GM18505 (cell line): ENCODE data around the gene MRPS18A.

ENCODE experiments used
- ATAC-seq: cut with Tn5 transposase; IDR thresholded peaks from one replicate; pipeline ENCODE4 v1.9.1; 2021; ENCODE audit not compliant: unreplicated experiment
- POLR2A ChIP-seq: IDR thresholded peaks from 4 replicates; pipeline ENCODE4 v1.6.1; 2011; ENCODE audit warnings: borderline replicate concordance; ENCODE audit not compliant: insufficient read depth, insufficient read length; ENCODE audit errors: extremely low read depth

Gene MRPS18A

DNA sequence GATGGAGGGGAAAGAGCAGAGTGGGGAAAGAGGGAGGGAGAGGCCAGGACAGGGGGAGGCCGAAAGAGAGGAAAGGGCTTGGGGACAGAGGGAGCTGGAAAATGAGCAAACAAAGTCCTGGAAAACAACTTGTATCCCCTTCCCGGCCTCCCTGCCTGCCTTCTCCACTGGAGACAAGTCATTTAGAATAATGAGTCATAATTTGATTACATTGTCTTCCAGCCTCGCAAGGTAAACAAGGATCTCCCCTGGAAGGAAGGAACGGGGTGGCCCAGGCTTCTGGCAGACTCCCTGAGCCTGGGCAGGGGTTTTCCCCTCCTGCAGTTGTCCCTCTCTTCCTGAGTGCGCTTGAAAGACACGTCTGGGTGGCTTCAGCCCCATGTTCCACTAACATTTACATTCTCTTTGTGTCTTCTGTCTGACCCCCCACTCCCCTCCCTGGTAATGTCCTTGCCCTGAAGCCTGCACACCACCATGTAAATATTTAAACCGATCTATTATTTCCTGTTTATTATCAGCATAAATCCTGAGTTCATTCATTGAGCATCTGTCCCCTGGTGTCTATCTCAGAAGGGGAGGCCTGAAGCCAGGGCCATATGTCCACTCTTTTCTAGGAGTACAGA, 12.1 kb upstream of the MRPS18A start:
- TF ChIP-seq POLR2A: no peak
- ATAC-seq: no peak

DNA sequence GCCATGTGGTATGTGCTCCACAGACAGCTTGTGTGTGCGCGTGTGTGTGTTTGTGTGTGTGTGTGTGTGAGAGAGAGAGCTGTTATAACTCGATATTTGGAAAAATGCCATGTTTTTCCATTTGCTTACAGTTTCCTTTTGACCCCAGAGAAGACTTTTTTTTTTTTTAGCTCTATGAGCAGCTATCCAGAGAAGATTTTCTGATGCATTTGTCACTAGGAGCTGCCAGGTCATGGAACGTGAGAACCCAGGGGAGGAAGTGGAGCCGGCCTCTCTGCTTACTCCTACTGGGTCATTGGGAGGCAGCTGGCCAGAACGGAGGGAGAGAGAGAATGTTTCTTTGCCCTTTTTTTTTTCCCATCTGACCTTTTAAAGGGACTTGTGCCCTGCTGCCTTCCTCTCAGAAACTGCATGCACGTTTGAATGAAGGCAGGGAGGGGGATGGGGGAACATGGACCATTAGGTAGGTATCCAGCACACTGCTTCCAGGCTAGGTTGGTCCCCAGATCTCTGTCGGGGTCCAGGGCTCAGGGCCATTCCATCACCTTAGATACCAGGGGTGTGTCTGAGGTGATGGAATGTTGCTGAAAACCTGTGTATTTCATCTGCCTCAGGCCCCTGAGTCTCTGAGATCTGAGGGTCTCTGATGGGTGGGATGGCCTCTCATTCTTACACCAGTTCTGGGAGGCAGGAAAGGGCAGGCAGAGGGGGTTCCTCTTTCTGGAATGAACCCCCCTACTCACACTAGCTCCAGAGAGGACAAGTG, 11.2 kb upstream of the MRPS18A start:
- no peak for ATAC-seq
- TF ChIP-seq POLR2A: no peak

DNA sequence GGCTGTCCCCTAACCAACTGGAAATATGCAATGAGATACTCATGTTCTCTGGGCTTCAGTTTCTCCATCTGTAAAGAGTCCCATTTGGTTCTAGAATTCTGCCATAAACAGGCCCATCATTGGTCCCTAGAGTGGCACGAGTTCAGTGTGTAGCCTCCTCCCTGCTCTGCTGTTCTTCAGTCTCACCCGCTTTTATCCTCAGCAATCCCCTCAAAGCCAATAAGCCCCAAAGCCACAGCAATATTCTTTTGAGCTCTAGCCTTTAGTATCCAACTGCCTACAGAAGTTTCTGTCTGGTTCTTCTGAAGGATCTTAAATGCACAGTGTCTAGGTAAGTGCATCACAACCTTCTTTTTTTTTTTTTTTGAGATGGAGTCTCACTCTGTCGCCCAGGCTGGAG, 9.8 kb upstream of the MRPS18A start:
- no peak for ATAC-seq
- no peak for TF ChIP-seq POLR2A

DNA sequence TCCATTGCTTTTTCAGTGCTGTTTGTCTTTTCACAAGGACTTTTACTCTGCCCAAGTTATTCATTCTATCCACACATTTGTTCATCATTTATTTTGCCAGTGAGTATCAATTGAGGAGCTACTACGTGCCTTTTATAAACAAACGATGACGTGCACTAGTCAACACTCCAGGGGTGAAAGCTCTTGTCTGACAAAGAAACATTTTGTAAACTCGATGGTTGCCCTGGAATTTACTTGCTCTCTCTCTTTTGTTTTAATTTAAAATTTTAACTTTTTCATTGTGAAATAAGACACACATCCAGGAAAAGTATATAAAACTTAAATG, 8.3 kb upstream of the MRPS18A start:
- TF ChIP-seq POLR2A: no peak
- ATAC-seq: no peak

DNA sequence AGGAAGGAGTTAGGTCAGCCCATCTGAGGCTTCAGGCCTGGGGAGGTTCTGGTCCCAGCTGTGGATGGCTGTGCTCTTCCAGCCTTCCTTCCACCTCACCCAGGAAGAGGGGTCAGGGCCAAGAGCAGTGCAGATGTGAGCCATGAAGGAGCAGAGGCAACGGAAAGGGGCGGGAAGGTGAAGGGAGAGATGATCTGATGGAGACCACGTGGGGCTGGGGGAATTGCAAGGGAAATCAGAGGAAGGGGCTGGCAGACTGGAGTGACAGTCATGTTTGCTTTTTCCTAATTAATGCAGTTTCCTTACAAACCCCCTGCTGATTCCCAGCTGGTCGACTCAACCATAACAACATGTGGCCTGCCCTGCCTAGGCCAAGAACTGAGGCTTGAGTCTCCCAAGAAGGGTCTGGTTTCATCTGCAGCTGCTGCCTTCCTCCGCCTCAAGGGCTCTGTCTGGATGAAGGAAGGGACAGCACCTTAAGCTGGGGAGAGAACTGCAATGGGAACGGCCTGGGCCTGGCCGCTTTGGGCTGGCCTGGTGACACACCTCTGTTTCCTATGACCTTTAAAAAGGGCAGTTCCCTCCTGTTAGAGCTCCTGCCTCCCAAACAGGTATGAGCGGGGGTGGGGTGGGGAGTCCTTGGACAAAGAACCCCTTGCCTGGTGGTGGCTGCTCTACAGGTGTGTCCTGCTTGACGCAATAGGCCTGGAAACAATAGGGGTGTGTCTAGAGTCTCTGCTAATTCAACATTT, 7.8 kb upstream of the MRPS18A start:
- no peak for ATAC-seq
- no peak for TF ChIP-seq POLR2A

DNA sequence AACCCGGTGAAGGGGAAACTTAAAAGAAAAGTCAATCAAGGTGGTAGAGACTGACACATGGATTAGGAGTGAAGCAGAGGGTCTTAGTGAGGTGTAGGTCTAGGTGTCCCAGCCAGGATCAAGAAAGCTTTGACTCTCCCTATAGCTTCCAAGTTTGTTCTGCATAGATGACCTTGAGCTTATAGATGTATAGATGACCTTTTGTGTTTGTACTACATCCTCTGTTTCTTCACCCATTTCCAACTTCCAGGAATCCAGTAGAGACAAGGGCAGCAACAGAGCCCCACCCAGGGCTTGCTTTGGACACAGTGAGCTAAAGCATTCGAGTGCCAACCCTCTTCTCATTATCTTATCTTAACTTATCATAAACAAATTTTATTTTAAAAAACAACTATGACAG, 1.8 kb upstream of the MRPS18A start:
- no peak for ATAC-seq
- no peak for TF ChIP-seq POLR2A

DNA sequence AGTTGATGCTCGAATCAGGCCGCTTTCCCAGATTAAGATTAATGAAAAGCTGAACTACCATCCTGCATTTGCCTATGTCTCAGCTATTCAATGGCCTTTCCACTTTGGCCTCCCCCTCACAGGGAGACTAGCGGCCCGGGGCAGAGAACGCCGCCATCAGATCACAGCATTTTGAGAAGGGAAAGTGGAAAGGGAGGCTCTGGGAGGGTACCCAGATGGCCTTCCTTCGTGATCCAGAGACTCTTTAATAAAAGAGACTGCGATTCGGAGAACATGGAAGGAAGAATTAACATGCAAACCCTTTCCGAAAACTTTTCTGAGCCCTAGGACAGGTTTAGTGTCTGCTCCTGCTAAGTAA, 533 bp downstream of the MRPS18A start:
- TF ChIP-seq POLR2A: no peak
- no peak for ATAC-seq

DNA sequence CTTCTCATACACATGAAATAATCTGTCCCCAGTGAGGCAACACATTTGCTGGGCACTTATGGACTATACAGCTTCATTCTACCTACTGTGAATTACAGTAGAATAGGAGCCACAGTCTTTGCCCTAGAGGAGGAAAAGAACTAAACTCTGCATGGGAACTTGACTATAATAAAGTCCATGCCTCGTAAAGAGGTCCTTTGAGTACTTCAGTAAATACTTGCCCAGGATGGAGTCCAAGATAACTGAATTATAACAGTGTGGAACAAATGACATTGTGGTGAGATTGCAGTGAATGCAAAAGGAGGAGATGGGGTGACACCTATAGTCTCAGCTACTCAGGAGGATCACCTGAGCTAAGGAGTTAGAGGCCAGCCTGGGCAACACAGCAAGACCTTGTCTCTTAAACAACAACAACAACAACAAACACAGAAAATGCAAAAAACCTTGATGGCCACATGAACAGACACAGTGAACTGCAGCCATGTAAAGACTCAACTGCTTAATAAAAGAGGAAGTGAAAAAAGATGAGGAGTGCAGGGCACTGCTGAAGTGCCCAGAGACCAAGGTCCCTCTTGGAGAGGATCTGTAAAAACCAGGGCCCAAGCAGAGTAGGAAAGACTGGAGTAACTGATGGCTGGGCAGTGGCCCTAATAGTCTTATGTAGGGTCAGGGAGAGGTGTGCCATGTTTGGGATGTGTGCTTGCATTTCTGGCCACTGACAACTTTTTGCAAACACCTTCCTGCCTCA, 3.7 kb downstream of the MRPS18A start:
- ATAC-seq: peak; percentile 54
- TF ChIP-seq POLR2A: no peak

DNA sequence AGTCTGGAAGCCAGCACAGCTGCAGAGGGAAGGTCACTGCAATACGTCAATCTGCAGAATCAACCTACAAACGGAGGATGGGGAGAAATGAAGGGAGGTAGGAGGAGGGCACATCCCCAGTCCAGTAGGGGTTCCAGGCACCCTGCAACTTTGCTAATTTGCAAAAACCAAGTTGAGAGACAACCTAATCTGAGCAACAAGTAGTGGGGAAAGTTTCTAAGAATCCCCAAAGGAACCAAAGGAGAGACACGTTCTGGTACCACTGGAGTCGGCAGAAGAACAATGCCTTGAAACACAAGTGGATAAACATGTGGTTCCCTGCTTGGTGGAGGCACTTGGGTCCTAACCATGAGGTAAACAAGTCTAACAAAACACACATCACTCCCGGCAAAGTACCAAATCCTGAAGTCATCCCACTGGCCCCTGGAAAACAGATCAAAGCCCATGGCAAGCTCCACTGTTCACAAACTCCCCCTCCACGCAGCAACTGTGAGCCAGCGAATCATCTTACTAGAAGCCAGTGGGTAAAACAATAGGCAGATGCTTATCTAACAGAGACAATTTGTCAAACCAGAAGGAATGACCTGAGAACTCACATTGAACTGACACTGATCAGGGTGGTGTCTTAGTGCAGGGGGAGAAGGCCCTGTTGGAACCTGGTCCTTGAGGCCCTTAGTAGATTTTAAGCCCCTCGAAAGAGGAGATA, 4.7 kb downstream of the MRPS18A start:
- ATAC-seq: no peak
- TF ChIP-seq POLR2A: no peak

DNA sequence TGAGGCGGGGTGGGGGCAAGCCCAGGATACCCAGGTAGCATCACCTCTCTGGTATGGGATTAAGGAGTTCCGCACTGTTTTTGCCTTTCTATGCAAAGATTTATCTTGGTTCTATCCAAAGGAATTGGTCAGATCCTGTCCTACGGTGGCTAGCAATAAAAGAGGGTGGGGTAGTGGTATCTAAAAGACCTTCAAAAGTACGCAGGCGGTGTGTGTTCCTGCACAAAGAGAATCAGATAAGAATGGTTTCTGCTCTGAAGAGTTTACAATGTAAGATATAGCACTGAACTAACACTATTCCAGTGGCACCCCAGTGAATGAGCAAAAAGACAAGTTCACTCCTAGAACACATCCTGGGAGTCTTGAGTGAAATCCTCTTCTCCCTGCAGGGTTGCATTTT, 6.3 kb downstream of the MRPS18A start:
- no peak for TF ChIP-seq POLR2A
- ATAC-seq: no peak

DNA sequence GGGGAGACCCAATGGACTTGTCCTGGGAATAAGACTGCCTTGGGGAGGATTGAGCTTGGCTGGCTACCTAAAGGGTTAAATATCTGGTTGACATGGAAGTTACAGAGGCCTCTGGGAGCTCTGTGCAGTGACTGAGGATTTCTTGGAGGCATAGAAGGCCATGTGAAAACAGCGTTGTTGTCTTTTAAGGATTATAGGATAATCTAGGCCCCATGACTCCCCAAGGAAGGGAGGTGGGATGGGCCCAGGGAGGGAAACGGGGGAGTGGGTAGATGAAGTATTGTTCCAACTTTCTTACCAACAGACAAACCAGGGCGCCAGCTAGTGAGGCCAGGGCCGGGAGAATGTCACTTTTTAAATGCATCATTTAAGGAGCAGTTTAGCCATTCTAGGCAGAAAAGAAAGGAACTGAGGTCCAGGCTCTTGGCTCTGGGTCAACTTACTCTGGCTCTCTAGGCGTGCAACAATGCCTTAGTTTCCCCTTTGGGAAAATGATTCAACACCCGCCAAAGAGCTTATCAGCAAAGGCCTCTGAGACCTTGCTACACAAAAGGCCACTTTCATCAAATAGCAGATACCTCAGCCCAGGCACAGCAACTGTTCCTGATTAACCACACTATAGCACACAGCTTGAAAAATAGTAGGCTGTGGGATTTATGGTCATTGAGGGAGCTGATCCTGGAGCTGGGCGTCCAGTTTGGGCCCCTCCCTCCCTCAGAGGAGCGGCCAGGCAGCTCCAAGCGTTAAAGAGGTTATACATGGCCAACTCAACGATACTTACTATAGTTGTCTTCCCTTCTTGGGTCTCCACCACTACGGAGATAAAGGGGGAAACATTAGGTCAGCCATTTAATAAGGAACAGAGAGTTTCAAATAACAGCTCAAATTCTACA, 7.0 kb downstream of the MRPS18A start:
- ATAC-seq: no peak
- TF ChIP-seq POLR2A: no peak

DNA sequence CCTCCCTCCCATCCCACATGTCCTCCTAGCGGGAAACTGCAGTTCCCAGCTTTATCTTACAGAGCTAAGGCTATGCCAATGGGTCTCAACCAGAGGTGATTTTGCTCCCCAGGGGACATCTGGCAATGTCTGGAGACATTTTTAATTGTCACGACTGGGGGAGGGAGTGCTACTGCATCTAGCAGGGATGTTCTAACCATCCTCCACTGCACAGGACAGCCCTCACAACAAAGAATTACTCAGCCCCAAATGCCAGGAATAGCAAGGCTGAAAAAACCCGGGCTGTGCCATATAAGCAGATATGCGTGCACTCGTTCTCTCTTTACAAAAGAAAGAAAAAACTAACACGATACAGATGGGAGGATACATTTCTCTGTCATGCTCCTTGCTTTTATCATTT, 8.5 kb downstream of the MRPS18A start:
- no peak for TF ChIP-seq POLR2A
- ATAC-seq: no peak
